NCI-H187 treated with DMSO at 0.1 percent for 48 hours (cell line): ENCODE measurements around the gene MSH5.

Source experiments
- DNase-seq: peaks from one replicate; lab custom pipeline; 2025; lab: John Stamatoyannopoulos, UW

MSH5 gene

GRCh38 chr6:31729979-31730630 is 9.7 kb upstream of the MSH5 start:
- DNase-seq: no peak

- DNase-seq: no peak
Observed at GRCh38 chr6:31730631-31731086, 9.1 kb upstream of the MSH5 start.

DNA sequence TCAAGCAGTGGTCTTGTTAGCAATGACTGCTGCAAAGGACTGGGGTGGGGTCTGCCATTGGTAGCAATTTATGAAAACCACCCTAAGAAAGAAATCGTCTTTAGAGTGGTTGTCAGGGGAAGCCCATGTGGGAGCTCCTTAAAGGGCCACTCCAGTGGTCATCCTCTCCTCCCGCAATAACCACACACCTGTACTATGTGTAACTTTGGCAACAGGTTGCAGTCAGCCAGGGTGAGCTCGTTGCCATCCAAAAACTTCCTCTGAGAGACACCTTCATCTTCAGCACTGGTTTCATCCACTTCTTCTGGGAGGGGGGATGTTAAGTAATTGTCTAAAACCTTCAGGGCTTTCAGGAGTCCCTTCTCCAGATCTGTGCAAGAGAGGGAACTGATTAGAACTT is 7.8 kb upstream of the MSH5 start:
- no peak for DNase-seq

- no peak for DNase-seq
Observed at GRCh38 chr6:31733734-31734133, 6.1 kb upstream of the MSH5 start.

- no peak for DNase-seq
Observed at GRCh38 chr6:31734247-31734820, 5.5 kb upstream of the MSH5 start.

DNA sequence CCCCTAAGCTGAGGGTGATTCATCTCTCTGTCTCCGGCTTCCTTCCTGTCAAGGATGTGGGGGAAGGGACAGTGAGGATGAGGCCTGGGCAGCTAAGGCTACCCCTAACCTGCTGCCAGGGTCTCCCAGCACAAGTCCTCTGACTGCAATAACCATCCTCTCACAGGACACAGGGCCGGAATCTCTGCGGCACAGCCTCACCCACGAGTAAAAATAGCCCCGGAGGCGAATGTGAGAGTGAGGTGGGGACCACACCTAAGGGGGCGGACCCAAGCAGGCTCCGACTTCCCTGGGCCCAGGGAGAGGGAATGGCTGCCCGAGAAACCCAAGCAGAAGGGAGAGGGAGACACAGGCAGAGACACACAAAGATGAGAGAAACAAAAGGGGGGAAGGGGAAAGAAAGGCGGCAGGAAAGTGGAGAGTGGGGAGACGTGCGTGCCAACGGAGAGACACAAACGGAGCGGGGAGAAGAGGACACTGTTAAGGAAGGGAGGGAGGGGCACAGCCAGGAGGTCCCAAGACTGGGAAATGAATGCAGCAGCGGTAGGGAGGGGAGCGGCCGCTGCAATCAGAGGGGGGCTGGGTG is 4.9 kb upstream of the MSH5 start:
- no peak for DNase-seq

DNA sequence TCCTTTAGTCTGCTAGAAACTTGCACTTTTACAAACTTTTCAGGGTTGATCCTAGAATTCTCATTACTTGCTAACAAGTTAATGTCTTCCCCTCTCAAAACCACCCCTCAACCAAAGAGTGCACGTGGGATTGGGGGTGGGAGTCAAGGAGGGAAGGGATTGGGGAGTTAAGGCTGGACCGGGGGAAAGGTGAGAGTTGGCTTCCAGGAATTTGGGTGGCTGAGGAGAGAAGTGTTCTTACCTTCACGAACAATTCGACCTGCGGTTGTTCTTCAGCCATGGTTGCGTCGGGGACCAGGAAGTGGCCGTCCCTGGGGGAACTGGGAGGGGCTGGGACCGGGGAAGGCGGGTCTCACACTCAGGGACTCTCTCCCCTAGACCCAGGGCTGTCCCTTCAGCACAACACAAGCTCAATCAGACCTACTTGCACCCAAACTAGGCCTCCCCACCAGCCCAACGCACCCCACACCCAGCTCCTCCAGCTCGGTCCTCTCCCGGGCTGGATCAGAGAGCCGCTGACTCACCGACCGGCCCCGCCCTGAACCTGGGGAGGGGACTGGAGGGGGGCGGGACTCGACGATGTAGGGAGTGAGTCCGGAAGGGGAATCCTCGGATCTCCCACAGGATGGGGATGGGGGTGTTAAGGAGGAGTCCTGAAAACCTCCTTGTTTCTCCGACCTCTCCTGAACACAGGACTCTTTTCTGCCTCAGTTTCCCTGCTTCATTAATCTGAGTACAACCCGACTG is 3.6 kb upstream of the MSH5 start, which contains the start of gene CLIC1:
TSS of gene CLIC1 (minus strand) at position 510 of the 747 bp plus-strand sequence. CDS start at position 280, 230 bp downstream.
- DNase-seq: no peak

DNA sequence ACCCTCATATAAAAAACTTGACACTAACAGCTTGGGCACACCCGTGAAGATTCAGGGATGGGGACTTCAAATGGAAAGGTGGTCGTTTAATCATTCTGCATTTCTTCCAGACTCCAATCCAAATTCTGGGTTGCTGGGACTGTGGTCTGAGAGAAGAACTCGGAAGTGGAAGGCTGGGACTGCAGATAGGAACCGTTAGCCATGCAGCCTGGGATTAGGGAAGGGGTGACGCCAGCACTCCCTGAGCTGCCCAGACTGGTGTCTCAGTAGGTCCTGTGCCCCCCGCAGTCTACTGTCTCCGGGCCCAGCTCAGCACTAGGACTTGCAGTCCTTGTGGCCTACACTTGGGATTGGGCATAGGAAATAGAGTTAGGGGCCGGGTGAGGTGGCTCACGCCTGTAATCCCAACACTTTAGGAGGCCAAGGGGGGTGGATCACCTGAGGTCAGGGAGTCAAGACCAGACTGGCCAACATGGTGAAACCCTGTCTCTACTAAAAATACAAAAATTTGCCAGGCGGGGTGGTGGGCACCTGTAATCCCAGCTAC is 3.0 kb upstream of the MSH5 start:
- no peak for DNase-seq

DNA sequence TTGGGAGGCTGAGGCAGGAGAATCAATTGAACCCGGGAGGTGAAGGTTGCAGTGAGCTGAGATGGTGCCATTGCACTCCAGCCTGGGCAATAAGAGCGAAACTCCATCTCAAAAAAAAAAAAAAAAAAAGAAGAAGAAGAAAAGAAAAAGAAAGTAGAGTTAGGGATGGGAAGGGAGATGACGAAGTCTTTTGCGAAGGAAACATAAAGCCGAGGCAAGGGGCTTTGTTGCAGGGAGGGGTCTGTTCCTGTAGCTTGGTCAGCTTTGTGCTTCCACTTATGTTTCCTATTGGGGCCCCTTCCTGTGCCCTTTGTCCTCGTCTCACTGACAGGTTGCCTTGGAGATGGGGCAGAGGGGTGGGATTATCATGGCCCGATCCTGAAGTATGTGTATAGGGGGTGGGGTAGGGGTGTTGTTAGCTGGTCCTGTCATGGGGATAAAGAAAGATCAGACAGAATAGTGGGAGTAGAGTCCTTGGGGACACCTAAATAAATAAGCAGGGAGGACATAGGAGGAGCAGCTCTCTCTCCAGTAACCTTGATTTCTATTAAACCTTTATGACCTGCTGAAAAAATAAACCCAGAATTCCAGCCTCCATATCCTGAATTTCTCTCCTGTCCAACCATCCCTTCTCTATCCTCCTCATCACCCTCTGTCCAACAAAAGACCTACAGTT is 2.4 kb upstream of the MSH5 start:
- no peak for DNase-seq

- DNase-seq: no peak
Observed at GRCh38 chr6:31737991-31738979, 1.5 kb upstream of the MSH5 start.

DNA sequence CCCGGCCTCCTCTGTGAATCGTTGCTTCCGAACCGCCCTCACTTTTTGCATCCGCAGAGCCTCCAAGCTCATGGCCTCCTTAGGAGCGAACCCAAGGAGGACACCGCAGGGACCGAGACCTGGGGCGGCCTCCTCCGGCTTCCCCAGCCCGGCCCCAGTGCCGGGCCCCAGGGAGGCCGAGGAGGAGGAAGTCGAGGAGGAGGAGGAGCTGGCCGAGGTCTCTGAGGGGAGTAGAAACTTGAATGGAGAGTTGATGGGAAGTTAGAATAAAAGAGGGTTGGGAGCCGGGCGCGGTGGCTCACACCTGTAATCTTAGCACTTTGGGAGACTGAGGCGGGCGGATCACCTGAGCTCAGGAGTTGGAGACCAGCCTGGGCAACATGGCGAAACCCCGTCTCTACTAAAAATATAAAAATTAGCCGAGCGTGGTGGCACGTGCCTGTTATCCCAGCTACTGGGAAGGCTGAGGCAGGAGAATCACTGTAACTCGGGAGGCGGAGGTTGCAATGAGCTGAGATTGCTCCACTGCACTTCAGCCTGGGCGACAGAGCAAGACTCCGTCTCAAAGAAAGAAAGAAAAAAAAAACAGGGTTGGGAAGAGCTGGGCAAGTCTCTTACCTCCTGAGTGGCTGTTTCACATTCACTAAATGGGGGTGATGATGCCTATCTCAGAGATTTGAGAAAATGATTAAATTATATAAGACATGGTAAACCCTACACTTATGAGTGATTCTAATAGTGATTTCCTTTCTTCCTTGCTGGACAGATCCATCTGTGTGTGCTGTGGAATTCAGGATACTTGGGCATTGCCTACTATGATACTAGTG is 805 bp downstream of the MSH5 start:
- no peak for DNase-seq

DNA sequence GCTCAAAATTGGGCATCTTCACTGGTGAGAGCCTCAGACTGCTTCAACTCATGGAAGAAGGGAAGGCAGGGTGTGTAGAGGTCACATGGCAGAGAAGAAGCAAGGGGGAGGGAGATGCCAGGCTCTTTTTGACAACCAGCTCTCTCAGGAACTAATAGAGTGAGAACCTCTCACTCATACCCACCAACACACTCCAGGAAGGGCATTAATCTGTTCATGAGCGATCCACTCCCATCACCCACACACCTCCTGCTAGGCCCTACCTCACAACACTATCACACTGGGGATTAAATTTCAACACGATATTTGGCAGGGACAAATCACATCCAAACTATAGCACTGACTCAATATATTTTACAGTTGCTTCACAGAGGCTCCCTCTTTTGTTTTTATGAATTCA is 2.0 kb downstream of the MSH5 start:
- no peak for DNase-seq

- DNase-seq: no peak
Observed at GRCh38 chr6:31742894-31743293, 3.1 kb downstream of the MSH5 start.

- no peak for DNase-seq
Observed at GRCh38 chr6:31744422-31744821, 4.6 kb downstream of the MSH5 start.

GRCh38 chr6:31749301-31750036 is 9.7 kb downstream of the MSH5 start:
- DNase-seq: no peak

- DNase-seq: no peak
Observed at GRCh38 chr6:31750411-31751022, 10.7 kb downstream of the MSH5 start.

DNA sequence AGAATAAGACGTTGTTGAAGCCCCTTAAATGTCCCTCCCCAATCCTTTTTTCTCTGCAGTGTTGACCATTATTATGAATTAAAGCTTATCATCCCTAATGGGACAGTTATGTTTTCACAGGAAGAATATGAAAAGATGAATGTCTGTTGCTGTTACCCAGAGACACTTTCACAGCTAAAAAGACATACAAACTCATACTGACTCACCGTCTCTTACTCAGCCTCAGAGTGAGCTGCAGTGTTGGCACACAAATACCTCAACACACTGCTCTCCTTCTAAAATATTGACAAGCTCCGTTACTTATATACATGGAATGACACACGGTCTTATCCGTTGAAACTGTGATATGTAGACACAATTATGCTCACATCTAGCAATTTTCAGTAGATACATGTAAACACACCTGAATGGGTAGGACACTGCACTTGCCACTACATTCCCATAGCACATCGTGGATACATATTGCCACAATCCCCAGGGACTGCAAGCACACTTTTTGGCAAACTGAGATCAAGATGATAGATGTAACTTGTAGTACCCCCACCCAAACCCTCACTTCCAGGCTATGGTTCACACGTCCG is 13.0 kb downstream of the MSH5 start:
- DNase-seq: no peak

DNA sequence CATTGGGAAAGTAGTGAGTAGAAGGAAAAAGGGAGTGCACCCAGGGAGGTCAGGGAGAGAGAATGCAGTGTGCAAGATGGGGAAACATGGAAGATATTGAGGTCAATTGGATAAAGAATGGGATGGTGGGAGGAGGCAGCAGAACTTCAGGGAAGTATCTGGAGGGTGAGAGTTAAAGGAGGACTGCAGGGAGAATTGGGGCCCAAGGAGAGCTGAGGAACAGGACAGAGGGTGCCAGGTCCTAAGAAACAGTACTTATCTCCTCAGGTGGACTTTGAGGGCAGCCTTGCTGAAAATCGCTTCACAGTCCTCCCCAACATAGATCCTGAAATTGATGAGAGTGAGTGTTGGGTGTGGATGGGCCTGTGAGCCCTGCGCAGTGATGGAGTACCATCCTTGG is 18.5 kb downstream of the MSH5 start:
- DNase-seq: no peak
